WTC11 (cell line): ENCODE results near the gene MBTPS2. TPM values are rescaled to one million over a fixed set of nuclear protein-coding genes. Genes with fewer than 3 reads are reported as not detected.

Experiments
- ATAC-seq: fragments of 200-7000 bp; cut with Tn5 transposase; 2 replicates; pipeline ENCODE4 v1.10.0; 2021; ENCODE audit warnings: mild to moderate bottlenecking, moderate library complexity
- CTCF ChIA-PET: fragments of 300-600 bp; sonication (Branson Sonifier 250); formaldehyde crosslinking; loops from one replicate; lab custom pipeline; 2021; ENCODE audit warnings: antibody characterized with exemption; lab: Charles Lee
- POLR2A ChIA-PET: fragments of 350-600 bp; sonication (Branson Sonifier 250); formaldehyde crosslinking; loops from one replicate; lab custom pipeline; 2021; ENCODE audit warnings: antibody characterized with exemption; lab: Charles Lee
- DNase-seq: peaks from one replicate; pipeline ENCODE4 v3.0.0; 2021; ENCODE audit warnings: low spot score
- H3K27ac Mint-ChIP-seq: 2 replicates; pipeline ENCODE4 v1.8.0; 2021; ENCODE audit warnings: mixed read lengths
- H3K27me3 Mint-ChIP-seq: 2 replicates; pipeline ENCODE4 v1.8.0; 2021; ENCODE audit warnings: low read depth, mild to moderate bottlenecking, moderate library complexity, mixed read lengths
- H3K36me3 Mint-ChIP-seq: 2 replicates; pipeline ENCODE4 v1.8.0; 2021; ENCODE audit warnings: mixed read lengths
- H3K4me1 Mint-ChIP-seq: 2 replicates; pipeline ENCODE4 v1.8.0; 2022; ENCODE audit warnings: mixed read lengths
- H3K4me3 Mint-ChIP-seq: 2 replicates; pipeline ENCODE4 v1.8.0; 2021; ENCODE audit warnings: mild to moderate bottlenecking, moderate library complexity, mixed read lengths
- H3K9me3 Mint-ChIP-seq: 2 replicates; pipeline ENCODE4 v1.8.0; 2021; ENCODE audit warnings: mixed read lengths
- ARID4B ChIP-seq: sonication (generic); formaldehyde crosslinking; IDR thresholded peaks from 2 replicates; pipeline ENCODE4 v1.8.0; 2023; ENCODE audit warnings: missing genetic modification reagents, mild to moderate bottlenecking, borderline replicate concordance
- CBFB ChIP-seq: sonication (generic); formaldehyde crosslinking; IDR thresholded peaks from 2 replicates; pipeline ENCODE4 v1.8.1; 2022; ENCODE audit warnings: mild to moderate bottlenecking, low read depth, missing genetic modification reagents
- CREB1 ChIP-seq: sonication (generic); formaldehyde crosslinking; IDR thresholded peaks from 2 replicates; pipeline ENCODE4 v1.8.0; 2023; ENCODE audit warnings: mild to moderate bottlenecking, missing genetic modification reagents
- E2F1 ChIP-seq: sonication (generic); formaldehyde crosslinking; IDR thresholded peaks from 2 replicates; pipeline ENCODE4 v1.8.0; 2022; ENCODE audit warnings: mild to moderate bottlenecking, missing genetic modification reagents
- E2F4 ChIP-seq: sonication (generic); formaldehyde crosslinking; IDR thresholded peaks from 2 replicates; pipeline ENCODE4 v1.8.1; 2022; ENCODE audit warnings: low read depth, mild to moderate bottlenecking, moderate library complexity, missing genetic modification reagents, borderline replicate concordance
- E2F5 ChIP-seq: sonication (generic); formaldehyde crosslinking; IDR thresholded peaks from 2 replicates; pipeline ENCODE4 v1.8.1; 2022; ENCODE audit warnings: mild to moderate bottlenecking, moderate library complexity, missing genetic modification reagents
- ELF4 ChIP-seq: sonication (generic); formaldehyde crosslinking; IDR thresholded peaks from 2 replicates; pipeline ENCODE4 v1.8.1; 2022; ENCODE audit warnings: low read depth, mild to moderate bottlenecking, moderate library complexity, missing genetic modification reagents
- ERG ChIP-seq: fragments of 250-450 bp; sonication (Bioruptor Pico); IDR thresholded peaks from 2 replicates; pipeline ENCODE4 v1.8.0; 2021; ENCODE audit warnings: mild to moderate bottlenecking
- FOXJ3 ChIP-seq: sonication (generic); formaldehyde crosslinking; IDR thresholded peaks from 2 replicates; pipeline ENCODE4 v1.9.0; 2021; ENCODE audit warnings: missing genetic modification reagents, mild to moderate bottlenecking, borderline replicate concordance
- FOXK1 ChIP-seq: sonication (generic); formaldehyde crosslinking; IDR thresholded peaks from 2 replicates; pipeline ENCODE4 v1.8.0; 2022; ENCODE audit warnings: mild to moderate bottlenecking, moderate library complexity, missing genetic modification reagents
- GTF2I ChIP-seq: fragments of 250-450 bp; sonication (Bioruptor Pico); conservative IDR thresholded peaks from 2 replicates; pipeline ENCODE4 v1.4.0; 2021; ENCODE audit warnings: mild to moderate bottlenecking
- HMGA2 ChIP-seq: fragments of 250-450 bp; sonication (Bioruptor Pico); IDR thresholded peaks from 2 replicates; pipeline ENCODE4 v1.4.0; 2021; ENCODE audit warnings: mild to moderate bottlenecking, moderate library complexity
- HMGXB4 ChIP-seq: sonication (generic); formaldehyde crosslinking; IDR thresholded peaks from 2 replicates; pipeline ENCODE4 v1.8.1; 2023; ENCODE audit warnings: mild to moderate bottlenecking, moderate library complexity, missing genetic modification reagents
- JUN ChIP-seq: sonication (generic); formaldehyde crosslinking; IDR thresholded peaks from 2 replicates; pipeline ENCODE4 v1.8.0; 2023; ENCODE audit warnings: mild to moderate bottlenecking, missing genetic modification reagents
- MAX ChIP-seq: sonication (generic); formaldehyde crosslinking; IDR thresholded peaks from 2 replicates; pipeline ENCODE4 v1.8.0; 2022; ENCODE audit warnings: mild to moderate bottlenecking, missing genetic modification reagents
- MXD4 ChIP-seq: fragments of 250-450 bp; sonication (Bioruptor Pico); IDR thresholded peaks from 2 replicates; pipeline ENCODE4 v1.8.0; 2021; ENCODE audit warnings: mild to moderate bottlenecking, moderate library complexity, borderline replicate concordance
- NFATC4 ChIP-seq: fragments of 250-450 bp; sonication (Bioruptor Pico); IDR thresholded peaks from 2 replicates; pipeline ENCODE4 v1.9.0; 2021; ENCODE audit warnings: mild to moderate bottlenecking
- NFE2L1 ChIP-seq: sonication (generic); formaldehyde crosslinking; IDR thresholded peaks from 2 replicates; pipeline ENCODE4 v1.8.1; 2023; ENCODE audit warnings: missing genetic modification reagents
- NR2C2 ChIP-seq: sonication (generic); formaldehyde crosslinking; IDR thresholded peaks from 2 replicates; pipeline ENCODE4 v1.8.0; 2022; ENCODE audit warnings: mild to moderate bottlenecking, missing genetic modification reagents
- NR3C1 ChIP-seq: sonication (generic); formaldehyde crosslinking; conservative IDR thresholded peaks from 2 replicates; pipeline ENCODE4 v1.8.1; 2023; ENCODE audit warnings: low read depth, mild to moderate bottlenecking, missing genetic modification reagents
- OVOL2 ChIP-seq: fragments of 250-450 bp; sonication (Bioruptor Pico); IDR thresholded peaks from 2 replicates; pipeline ENCODE4 v1.9.0; 2021; ENCODE audit warnings: mild to moderate bottlenecking, borderline replicate concordance
- SP1 ChIP-seq: sonication (generic); formaldehyde crosslinking; conservative IDR thresholded peaks from 2 replicates; pipeline ENCODE4 v1.8.1; 2022; ENCODE audit warnings: missing genetic modification reagents
- TEAD1 ChIP-seq: sonication (generic); formaldehyde crosslinking; IDR thresholded peaks from 2 replicates; pipeline ENCODE4 v1.8.0; 2022; ENCODE audit warnings: mild to moderate bottlenecking, missing genetic modification reagents
- TEAD4 ChIP-seq: sonication (generic); formaldehyde crosslinking; IDR thresholded peaks from 2 replicates; pipeline ENCODE4 v1.8.0; 2022; ENCODE audit warnings: mild to moderate bottlenecking, missing genetic modification reagents
- USF1 ChIP-seq: sonication (generic); formaldehyde crosslinking; IDR thresholded peaks from 2 replicates; pipeline ENCODE4 v1.8.0; 2022; ENCODE audit warnings: mild to moderate bottlenecking, missing genetic modification reagents
- ZMAT4 ChIP-seq: fragments of 250-450 bp; sonication (Bioruptor Pico); IDR thresholded peaks from 2 replicates; pipeline ENCODE4 v1.9.0; 2021; ENCODE audit warnings: mild to moderate bottlenecking
- ZNF263 ChIP-seq: sonication (generic); formaldehyde crosslinking; IDR thresholded peaks from 2 replicates; pipeline ENCODE4 v1.8.1; 2022; ENCODE audit warnings: low read depth, mild to moderate bottlenecking, moderate library complexity, missing genetic modification reagents
- total RNA-seq: library from RNA; stranded (reverse); gene quantifications from 3 replicates; pipeline ENCODE4 v1.2.3, GENCODE V29; 2021

Gene MBTPS2
- total RNA-seq, 1 experiment from 2014 or later: 9.1 TPM

GRCh38 chrX:21847342-21847741 is 7.9 kb downstream of the MBTPS2 start:
- Mint-ChIP-seq H3K27me3 (no peaks in the 10 kb centered on the region), H3K4me1 (no peaks in the 10 kb centered on the region), H3K9me3 (no peaks in the 10 kb centered on the region), H3K27ac (no peak overlapping the region), H3K36me3 (peaks cover 18% of the 10 kb centered on the region), H3K4me3 (no peak overlapping the region)
- POLR2A ChIA-PET: no interaction called here
- ATAC-seq (no peak), DNase-seq (no peak)
- no peak for TF ChIP-seq ZMAT4
- no peak for TF ChIP-seq OVOL2
- TF ChIP-seq E2F4: no peak
- no peak for TF ChIP-seq E2F1 (CRISPR knock-in tag)
- TF ChIP-seq NFE2L1 (CRISPR knock-in tag): no peak
- TF ChIP-seq JUN (CRISPR knock-in tag): no peak
- no peak for TF ChIP-seq CBFB (CRISPR knock-in tag)
- no peak for TF ChIP-seq E2F5 (CRISPR knock-in tag)
- TF ChIP-seq SP1 (CRISPR knock-in tag): no peak
- TF ChIP-seq FOXK1: no peak
- TF ChIP-seq HMGA2 (CRISPR knock-in tag): no peak
- TF ChIP-seq TEAD4 (CRISPR knock-in tag): no peak
- no peak for TF ChIP-seq NR2C2
- no peak for TF ChIP-seq CREB1 (CRISPR knock-in tag)
- TF ChIP-seq MXD4 (CRISPR knock-in tag): no peak
- TF ChIP-seq ARID4B (CRISPR knock-in tag): no peak
- no peak for TF ChIP-seq TEAD1
- TF ChIP-seq ELF4 (CRISPR knock-in tag): no peak
- TF ChIP-seq USF1: no peak
- CTCF ChIA-PET: no interaction called here

- Mint-ChIP-seq H3K4me1 (no peaks in the 10 kb centered on the region), H3K9me3 (no peaks in the 10 kb centered on the region), H3K27ac (no peak overlapping the region), H3K36me3 (peaks cover 5% of the 10 kb centered on the region; the same call in 1 of the 2 replicates), H3K27me3 (no peaks in the 10 kb centered on the region), H3K4me3 (no peak overlapping the region)
- DNase-seq (no peak), ATAC-seq (no peak)
- ChIA-PET CTCF (no interaction called here), POLR2A (no interaction called here)
- TF ChIP-seq ERG (CRISPR knock-in tag) (no peak), ZNF263 (CRISPR knock-in tag) (no peak), MAX (CRISPR knock-in tag) (no peak), GTF2I (CRISPR knock-in tag) (no peak), NFATC4 (CRISPR knock-in tag) (no peak), HMGXB4 (no peak), FOXJ3 (CRISPR knock-in tag) (no peak), NR3C1 (CRISPR knock-in tag) (no peak)
Measured at GRCh38 chrX:21853578-21853977, 14.2 kb downstream of the MBTPS2 start.
